DOHH2 (cell line): Measurements from ENCODE around the gene EXOSC7.

Experiments
- CTCF ChIP-seq: fragments of 200-600 bp; sonication (generic); IDR thresholded peaks from one replicate; pipeline ENCODE4 v1.5.1; 2014; ENCODE audit warnings: antibody characterized with exemption, mild to moderate bottlenecking, low read depth, low read length; ENCODE audit not compliant: poor library complexity, severe bottlenecking
- EZH2phosphoT487 ChIP-seq: fragments of 200-600 bp; sonication (generic); IDR thresholded peaks from 2 replicates; pipeline ENCODE4 v1.6.1; 2017; ENCODE audit warnings: borderline replicate concordance, mild to moderate bottlenecking, antibody characterized with exemption, low read length, moderate library complexity, mixed read lengths

GRCh38 chr3:45024542-45025255, 48.7 kb downstream of the EXOSC7 start:
- TF ChIP-seq CTCF, result no peak
- TF ChIP-seq EZH2phosphoT487, result no peak
